Thymus (tissue), 11 donors: Measurements from ENCODE around the gene IL37. TPM values are rescaled to one million over a fixed set of nuclear protein-coding genes. Genes with fewer than 3 reads are reported as not detected.

Experiments used
- DNase-seq, 9 donors: peaks; one replicate each; pipeline ENCODE4 v3.0.0-alpha.2; 2013; ENCODE audit warnings: low spot score in 9 of 9, low read depth in 6 of 9, missing footprints in 1 of 9
- H3K27ac ChIP-seq, 2 donors: one replicate each; pipeline ENCODE4 v1.5.1; 2013; ENCODE audit warnings: control low read depth in 1 of 2, low read depth in 1 of 2, low read length in 1 of 2, mild to moderate bottlenecking in 1 of 2, moderate library complexity in 1 of 2
- H3K27me3 ChIP-seq, 2 donors: one replicate each; pipeline ENCODE4 v1.5.1; 2013; ENCODE audit warnings: low read length in 1 of 2; ENCODE audit not compliant: control insufficient read depth in 2 of 2, insufficient read depth in 1 of 2
- H3K36me3 ChIP-seq, 2 donors: one replicate each; pipeline ENCODE4 v1.5.1; 2013; ENCODE audit warnings: low read length in 1 of 2, mild to moderate bottlenecking in 1 of 2, moderate library complexity in 1 of 2; ENCODE audit not compliant: control insufficient read depth in 2 of 2, insufficient read depth in 2 of 2
- H3K4me1 ChIP-seq, 2 donors: one replicate each; pipeline ENCODE4 v1.5.1; 2013; ENCODE audit warnings: low read length in 2 of 2; ENCODE audit not compliant: control insufficient read depth in 2 of 2, insufficient read depth in 2 of 2
- H3K4me3 ChIP-seq, 2 donors: one replicate each; pipeline ENCODE4 v1.5.1; 2013; ENCODE audit warnings: low read length in 2 of 2, control low read depth in 1 of 2, mild to moderate bottlenecking in 1 of 2
- H3K9me3 ChIP-seq, 2 donors: one replicate each; pipeline ENCODE4 v1.5.1; 2013; ENCODE audit warnings: low read length in 1 of 2, mild to moderate bottlenecking in 1 of 2; ENCODE audit not compliant: control insufficient read depth in 2 of 2, insufficient read depth in 1 of 2
- WGBS: extraction: QIAGEN DNeasy Blood & Tissue Kit; methylation state at CpG from one replicate; pipeline ENCODE4 v1.1.7; 2013; 5-methylcytosine and 5-hydroxymethylcytosine counted together
- polyA plus RNA-seq: library from polyadenylated mRNA; stranded (reverse); fragments of 200-250 nt; gene quantifications from one replicate; pipeline ENCODE4 v1.2.3, GENCODE V29; 2013
- total RNA-seq: library from RNA; stranded (reverse); fragments of 120-200 nt; gene quantifications from one replicate; pipeline ENCODE4 v1.2.4, GENCODE V29; 2013
- donor health status: healthy.

The IL37 gene
- total and polyA plus RNA-seq, 2 donors: 0.09 to 0.43 TPM

GRCh38 chr2:112876971-112877361 lies 34.0 kb upstream of the IL37 start:
- Histone ChIP-seq H3K27me3 (no peaks in the 10 kb centered on the region), H3K27ac (no peak overlapping the region), H3K9me3 (no peaks in the 10 kb centered on the region), H3K4me3 (no peak overlapping the region), H3K36me3 (no peaks in the 10 kb centered on the region), H3K4me1 (peaks cover 0 to 9% of the 10 kb centered on the region in 2 donors)
- 94% methylated on average over 4 of the region's 4 CpGs for WGBS
- DNase-seq: no peak

- Histone ChIP-seq H3K4me3 (no peak overlapping the region), H3K27ac (no peak overlapping the region), H3K36me3 (no peaks in the 10 kb centered on the region), H3K27me3 (no peaks in the 10 kb centered on the region), H3K4me1 (peaks cover 0 to 9% of the 10 kb centered on the region in 2 donors), H3K9me3 (no peaks in the 10 kb centered on the region)
- WGBS: 97% methylated on average over 6 of the region's 6 CpGs
- DNase-seq: no peak
Observed at GRCh38 chr2:112877423-112877822, 33.5 kb upstream of the IL37 start.

GRCh38 chr2:112879491-112880041 lies 31.4 kb upstream of the IL37 start:
- Histone ChIP-seq H3K27me3 (no peaks in the 10 kb centered on the region), H3K27ac (no peak overlapping the region), H3K36me3 (no peaks in the 10 kb centered on the region), H3K4me3 (no peak overlapping the region), H3K9me3 (no peaks in the 10 kb centered on the region), H3K4me1 (peaks cover 0 to 9% of the 10 kb centered on the region in 2 donors)
- no peak for DNase-seq
- 49% methylated on average over 6 of the region's 6 CpGs for WGBS

- no peaks in the 10 kb centered on the region for H3K36me3 ChIP-seq
- DNase-seq: no peak
- no peaks in the 10 kb centered on the region for H3K27me3 ChIP-seq
- H3K4me1 ChIP-seq: peaks cover 0 to 9% of the 10 kb centered on the region in 2 donors
- 94% methylated on average over 5 of the region's 5 CpGs for WGBS
- no peak overlapping the region for H3K27ac ChIP-seq
- no peaks in the 10 kb centered on the region for H3K9me3 ChIP-seq
- H3K4me3 ChIP-seq: no peak overlapping the region
Observed at GRCh38 chr2:112880091-112880531, 30.9 kb upstream of the IL37 start.

- H3K27ac ChIP-seq: no peak overlapping the region
- 63% methylated on average over 7 of the region's 7 CpGs for WGBS
Observed at GRCh38 chr2:112880696-112881095, 30.3 kb upstream of the IL37 start.

GRCh38 chr2:112881217-112881985 lies 29.6 kb upstream of the IL37 start:
- H3K27ac ChIP-seq: no peak overlapping the region
- DNase-seq: no peak
- H3K4me1 ChIP-seq: peaks cover 0 to 9% of the 10 kb centered on the region in 2 donors
- no peaks in the 10 kb centered on the region for H3K27me3 ChIP-seq
- no peak overlapping the region for H3K4me3 ChIP-seq
- 95% methylated on average over 5 of the region's 5 CpGs for WGBS
- H3K36me3 ChIP-seq: no peaks in the 10 kb centered on the region
- H3K9me3 ChIP-seq: no peaks in the 10 kb centered on the region

More at GRCh38 chr2:112880696-112881095, 30.3 kb upstream of the IL37 start:
- Histone ChIP-seq H3K36me3 (no peaks in the 10 kb centered on the region), H3K4me1 (peaks cover 0 to 9% of the 10 kb centered on the region in 2 donors), H3K9me3 (no peaks in the 10 kb centered on the region), H3K4me3 (no peak overlapping the region), H3K27me3 (no peaks in the 10 kb centered on the region)
- no peak for DNase-seq

GRCh38 chr2:112883669-112884068 lies 27.3 kb upstream of the IL37 start:
- H3K27me3 ChIP-seq: no peaks in the 10 kb centered on the region
- H3K4me3 ChIP-seq: no peak overlapping the region
- no peaks in the 10 kb centered on the region for H3K36me3 ChIP-seq
- peaks cover 0 to 9% of the 10 kb centered on the region in 2 donors for H3K4me1 ChIP-seq
- WGBS: over 99% methylated on average over 2 of the region's 2 CpGs
- DNase-seq: no peak
- no peaks in the 10 kb centered on the region for H3K9me3 ChIP-seq
- H3K27ac ChIP-seq: no peak overlapping the region

- WGBS: 74% methylated on average over 6 of the region's 6 CpGs
- peak in 8 of 9 donors; percentile 8 to 60 (median 30) for DNase-seq
Observed at GRCh38 chr2:112884869-112885505, 26.0 kb upstream of the IL37 start.

GRCh38 chr2:112885506-112885902 lies 25.5 kb upstream of the IL37 start:
- H3K27ac ChIP-seq: no peak overlapping the region
- H3K9me3 ChIP-seq: no peaks in the 10 kb centered on the region
- WGBS: 89% methylated on average over 4 of the region's 4 CpGs
- no peaks in the 10 kb centered on the region for H3K4me1 ChIP-seq
- no peaks in the 10 kb centered on the region for H3K36me3 ChIP-seq
- no peaks in the 10 kb centered on the region for H3K27me3 ChIP-seq
- H3K4me3 ChIP-seq: no peak overlapping the region
- DNase-seq: no peak

More at GRCh38 chr2:112884869-112885505, 26.0 kb upstream of the IL37 start:
- Histone ChIP-seq H3K4me1 (peaks cover 0 to under 1% of the 10 kb centered on the region in 2 donors), H3K27me3 (no peaks in the 10 kb centered on the region), H3K36me3 (no peaks in the 10 kb centered on the region), H3K27ac (no peak overlapping the region), H3K4me3 (no peak overlapping the region), H3K9me3 (no peaks in the 10 kb centered on the region)
